GM21576 (cell line): Measurements from ENCODE around the gene MS4A15.

Source experiments
- ATAC-seq: cut with Tn5 transposase; IDR thresholded peaks from one replicate; pipeline ENCODE4 v1.9.1; 2021; ENCODE audit warnings: mild to moderate bottlenecking, moderate library complexity; ENCODE audit not compliant: unreplicated experiment

MS4A15 gene

GRCh38 chr11:60776167-60776566 is 19.5 kb downstream of the MS4A15 start:
- ATAC-seq: no peak

GRCh38 chr11:60777106-60777505 is 20.4 kb downstream of the MS4A15 start:
- ATAC-seq: no peak

GRCh38 chr11:60777572-60777971 is 20.9 kb downstream of the MS4A15 start:
- ATAC-seq: no peak

GRCh38 chr11:60780065-60780464 is 23.4 kb downstream of the MS4A15 start:
- no peak for ATAC-seq

- ATAC-seq: no peak
Observed at GRCh38 chr11:60780774-60781173, 24.1 kb downstream of the MS4A15 start.

- no peak for ATAC-seq
Observed at GRCh38 chr11:60781286-60781980, 24.8 kb downstream of the MS4A15 start.

- ATAC-seq: no peak
Observed at GRCh38 chr11:60781981-60782316, 25.3 kb downstream of the MS4A15 start.

GRCh38 chr11:60782393-60783140 is 25.9 kb downstream of the MS4A15 start:
- no peak for ATAC-seq

GRCh38 chr11:60783141-60783484 is 26.4 kb downstream of the MS4A15 start:
- no peak for ATAC-seq

GRCh38 chr11:60783911-60784310 is 27.2 kb downstream of the MS4A15 start:
- no peak for ATAC-seq

GRCh38 chr11:60785136-60785535 is 28.5 kb downstream of the MS4A15 start, which contains the start of gene MS4A10:
TSS of gene MS4A10 (plus strand) at chr11:60785333. CDS start at chr11:60790336, 5,003 bp downstream.
- ATAC-seq: no peak

- no peak for ATAC-seq
Observed at GRCh38 chr11:60785806-60786361, 29.2 kb downstream of the MS4A15 start.

GRCh38 chr11:60786811-60787567 is 30.3 kb downstream of the MS4A15 start:
- no peak for ATAC-seq

- ATAC-seq: no peak
Observed at GRCh38 chr11:60788401-60789125, 31.9 kb downstream of the MS4A15 start.

GRCh38 chr11:60790726-60791125 is 34.1 kb downstream of the MS4A15 start:
- no peak for ATAC-seq

- no peak for ATAC-seq
Observed at GRCh38 chr11:60791153-60791933, 34.7 kb downstream of the MS4A15 start.

GRCh38 chr11:60792521-60792920 is 35.9 kb downstream of the MS4A15 start:
- no peak for ATAC-seq

- no peak for ATAC-seq
Observed at GRCh38 chr11:60795291-60795690, 38.6 kb downstream of the MS4A15 start.

- ATAC-seq: no peak
Observed at GRCh38 chr11:60797846-60798630, 41.4 kb downstream of the MS4A15 start.
